Activated CD8-positive, alpha-beta memory T cell treated with anti-CD3 and anti-CD28 coated beads, Interleukin-2, amount 50 U/mL, for 24 hours (primary cell): ENCODE measurements around the gene SCRN3.
"Not testable (repeated sequence)": the region's sequence is repeated elsewhere in the genome, so short reads cannot be mapped to it uniquely, and the experiment has no call there.

Source experiments
- DNase-seq: peaks from one replicate; pipeline ENCODE4 v3.0.0-alpha.2; 2020; ENCODE audit errors: extremely low read depth

SCRN3 gene, protein sequence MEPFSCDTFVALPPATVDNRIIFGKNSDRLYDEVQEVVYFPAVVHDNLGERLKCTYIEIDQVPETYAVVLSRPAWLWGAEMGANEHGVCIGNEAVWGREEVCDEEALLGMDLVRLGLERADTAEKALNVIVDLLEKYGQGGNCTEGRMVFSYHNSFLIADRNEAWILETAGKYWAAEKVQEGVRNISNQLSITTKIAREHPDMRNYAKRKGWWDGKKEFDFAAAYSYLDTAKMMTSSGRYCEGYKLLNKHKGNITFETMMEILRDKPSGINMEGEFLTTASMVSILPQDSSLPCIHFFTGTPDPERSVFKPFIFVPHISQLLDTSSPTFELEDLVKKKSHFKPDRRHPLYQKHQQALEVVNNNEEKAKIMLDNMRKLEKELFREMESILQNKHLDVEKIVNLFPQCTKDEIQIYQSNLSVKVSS

GRCh38 chr2:174395284-174395968, at the start of gene SCRN3:
SCRN3 (plus strand) TSS chr2:174395730; CDS start chr2:174398284, 2,554 bp downstream.
- peak; percentile 50 for DNase-seq

DNA sequence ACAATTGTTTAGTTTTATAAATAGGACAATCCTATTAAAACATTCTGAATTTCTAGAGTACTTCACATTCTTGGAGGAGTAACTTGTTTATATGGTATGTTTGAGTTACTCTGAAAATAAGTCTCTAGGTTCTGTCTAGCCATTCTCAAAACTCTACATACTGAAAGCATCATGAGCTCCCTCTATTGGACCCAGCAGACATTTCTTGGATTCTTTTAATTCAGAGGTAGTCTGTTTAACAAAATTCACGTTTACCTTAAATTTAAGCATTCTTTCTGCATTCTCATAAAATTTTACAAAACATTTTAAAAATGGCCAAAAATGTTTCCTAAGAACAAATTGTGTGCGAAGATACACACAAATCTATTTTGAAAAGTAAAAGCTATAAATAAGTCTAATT, 45.5 kb upstream of the SCRN3 start:
- no peak for DNase-seq

DNA sequence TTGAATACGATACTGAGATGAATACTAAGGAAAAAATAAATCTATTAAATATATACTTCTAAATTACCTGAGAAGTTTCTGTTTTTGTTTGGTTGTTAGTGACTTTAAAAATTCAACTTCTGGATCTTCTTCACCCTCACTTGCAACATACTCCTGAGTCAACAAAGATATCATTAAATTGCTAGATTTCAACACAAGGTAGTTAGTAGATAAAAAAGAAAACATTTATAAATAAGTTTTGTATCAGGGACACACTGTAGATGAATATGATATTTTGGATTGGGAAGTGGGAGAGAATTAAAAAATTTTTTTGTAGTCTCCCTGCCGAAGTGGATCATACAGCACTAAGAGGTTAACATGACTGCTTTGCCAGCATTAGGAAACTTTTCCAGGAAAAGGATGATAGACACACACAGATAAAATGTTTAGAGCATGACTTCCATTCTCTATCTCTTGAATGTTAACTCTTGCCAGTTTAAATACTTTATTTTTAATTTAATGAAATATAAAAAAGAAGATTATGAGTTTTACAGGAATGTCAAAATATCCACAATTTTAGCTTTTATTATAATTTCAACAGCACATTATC, 44.8 kb upstream of the SCRN3 start:
- no peak for DNase-seq

DNA sequence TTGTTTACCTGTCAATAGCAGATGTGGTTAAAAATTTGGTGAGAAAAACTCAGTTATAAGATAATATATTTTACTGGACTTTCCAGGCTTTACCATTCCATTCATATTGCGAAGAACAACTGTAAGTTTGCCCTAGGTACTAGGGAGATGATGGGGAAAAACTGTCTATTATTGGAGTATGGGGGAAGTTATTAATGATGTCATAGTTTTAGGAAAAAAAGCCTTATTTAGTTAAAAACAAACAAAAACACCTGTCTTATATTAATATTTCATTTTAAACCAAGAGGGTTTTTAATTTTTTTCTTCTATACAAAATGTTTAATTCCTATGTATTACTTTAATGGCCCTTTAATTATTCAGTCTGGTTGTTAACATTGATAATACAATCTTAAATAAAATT, 42.5 kb upstream of the SCRN3 start:
- no peak for DNase-seq

DNA sequence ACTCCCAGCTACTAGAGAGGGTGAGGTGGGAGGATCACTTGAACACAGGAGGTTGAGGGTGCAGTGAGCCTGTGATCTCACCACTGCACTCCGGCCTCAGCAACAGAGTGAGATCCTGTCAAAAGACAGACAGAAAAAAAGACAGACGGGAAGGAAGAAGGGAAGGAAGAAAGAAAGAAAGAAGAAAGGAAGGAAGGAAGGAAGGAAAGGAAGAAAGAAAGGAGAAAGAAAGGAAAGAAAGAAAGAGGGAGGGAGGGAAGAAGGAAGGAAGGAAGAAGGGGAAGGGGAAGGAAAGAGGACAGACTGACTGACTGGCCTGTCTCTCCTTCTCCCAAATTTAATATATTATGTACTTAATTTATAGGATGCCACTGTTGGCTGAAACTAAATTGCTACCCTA, 39.2 kb upstream of the SCRN3 start:
- no peak for DNase-seq

DNA sequence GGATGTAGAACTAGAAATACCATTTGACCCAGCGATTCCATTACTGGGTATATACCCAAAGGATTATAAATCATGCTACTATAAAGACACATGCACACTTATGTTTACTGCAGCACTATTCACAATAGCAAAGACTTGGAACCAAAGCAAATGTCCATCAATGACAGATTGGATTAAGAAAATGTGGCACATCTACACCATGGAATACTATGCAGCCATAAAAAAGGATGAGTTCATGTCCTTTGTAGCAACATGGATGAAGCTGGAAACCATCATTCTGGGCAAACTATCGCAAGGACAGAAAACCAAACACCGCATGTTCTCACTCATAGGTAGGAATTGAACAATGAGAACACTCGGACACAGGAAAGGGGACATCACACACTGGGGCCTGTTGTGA, 35.9 kb upstream of the SCRN3 start:
- not testable (repeated sequence) for DNase-seq

DNA sequence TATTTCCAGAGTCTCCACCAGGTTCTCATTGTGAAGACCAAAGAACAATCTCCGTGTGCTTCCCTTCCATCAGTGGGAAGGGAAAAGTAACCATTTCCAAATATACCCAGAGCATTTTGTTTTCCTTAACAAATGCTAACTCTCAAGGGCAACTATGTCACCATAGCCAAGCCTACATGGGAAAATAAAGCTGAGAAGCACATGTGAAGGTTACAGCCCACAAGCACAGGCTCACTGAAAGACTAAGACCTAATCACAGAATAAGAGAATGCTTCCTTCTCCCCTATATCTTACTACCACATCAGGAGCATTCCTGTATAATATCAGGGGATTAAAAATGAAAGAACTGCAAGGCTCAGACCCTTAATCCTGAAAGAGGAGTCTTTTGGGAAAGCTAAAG, 32.6 kb upstream of the SCRN3 start:
- DNase-seq, result no peak

DNA sequence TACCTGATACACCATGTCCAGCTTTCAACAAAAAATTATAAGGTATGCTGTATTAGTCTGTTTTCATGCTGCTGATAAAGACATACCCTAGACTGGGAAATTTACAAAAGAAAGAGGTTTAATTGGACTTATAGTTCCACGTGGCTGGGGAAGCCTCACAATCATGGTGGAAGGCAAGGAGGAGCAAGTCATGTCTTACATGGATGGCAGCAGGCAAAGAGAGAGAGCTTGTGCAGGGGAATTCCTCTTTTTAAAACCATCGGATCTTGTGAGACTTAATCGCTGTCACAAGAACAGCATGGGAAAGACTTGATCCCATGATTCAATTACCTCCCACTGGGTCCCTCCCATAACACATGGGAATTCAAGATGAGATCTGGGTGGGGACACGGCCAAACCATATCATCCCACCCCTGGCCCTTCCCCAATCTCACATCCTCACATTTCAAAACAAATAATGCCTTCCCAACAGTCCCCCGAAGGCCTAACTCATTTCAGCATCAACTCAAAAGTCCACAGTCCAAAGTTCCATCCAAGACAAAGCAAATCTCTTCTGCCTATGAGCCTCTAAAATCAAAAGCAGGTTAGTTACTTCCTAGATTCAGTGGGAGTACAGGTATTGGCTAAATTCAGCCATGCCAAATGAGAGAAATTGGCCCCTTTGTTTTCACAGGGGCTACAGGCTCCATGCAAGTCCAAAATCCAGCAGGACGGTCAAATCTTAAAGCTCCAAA, 31.9 kb upstream of the SCRN3 start:
- DNase-seq, result not testable (repeated sequence)

- DNase-seq, result no peak
These were observed 30.9 kb upstream of the SCRN3 start for GRCh38 chr2:174364628-174365027.

GRCh38 chr2:174365571-174365970, 30.0 kb upstream of the SCRN3 start:
- DNase-seq, result no peak

DNA sequence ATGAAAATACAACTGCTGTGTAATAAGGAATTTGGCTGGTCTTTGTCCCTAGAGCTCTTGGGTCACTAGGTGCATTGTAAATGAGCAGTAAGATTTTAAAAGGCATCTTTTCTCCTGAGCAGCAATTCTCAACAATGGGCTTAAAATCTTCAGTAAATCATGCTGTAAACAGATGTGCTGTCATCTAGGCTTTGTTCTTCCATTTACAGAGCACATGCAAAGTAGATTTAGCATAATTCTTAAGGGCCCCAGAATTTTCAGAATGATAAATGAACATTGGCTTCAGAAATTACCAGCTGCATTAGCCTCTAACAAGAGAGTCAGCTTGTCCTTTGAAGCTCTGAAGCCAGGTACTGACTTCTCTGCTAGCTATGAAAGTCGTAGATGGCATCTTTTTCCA, 26.8 kb upstream of the SCRN3 start:
- no peak for DNase-seq

GRCh38 chr2:174376967-174377366, 18.6 kb upstream of the SCRN3 start:
- no peak for DNase-seq

- no peak for DNase-seq
These were observed 11.7 kb upstream of the SCRN3 start for GRCh38 chr2:174383796-174384195.

GRCh38 chr2:174385201-174385600, 10.3 kb upstream of the SCRN3 start:
- no peak for DNase-seq

DNA sequence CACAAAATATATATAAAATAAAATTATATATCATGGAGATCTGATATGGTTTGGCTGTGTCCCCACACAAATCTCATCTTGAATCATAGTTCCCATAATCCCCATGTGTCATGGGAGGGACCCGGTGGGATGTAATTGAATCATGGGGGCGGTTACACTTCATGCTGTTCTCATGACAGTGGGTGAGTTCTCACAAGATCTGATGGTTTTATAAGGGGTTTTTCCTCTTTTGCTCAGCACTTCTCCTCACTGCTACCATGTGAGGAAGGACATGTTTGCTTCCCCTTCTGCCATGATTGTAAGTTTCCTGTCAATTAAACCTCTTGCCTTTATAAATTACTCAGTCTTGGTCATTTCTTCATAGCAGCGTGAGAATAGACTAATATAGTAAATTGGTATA, 6.8 kb upstream of the SCRN3 start:
- not testable (repeated sequence) for DNase-seq

GRCh38 chr2:174389542-174389941, 6.0 kb upstream of the SCRN3 start:
- DNase-seq, result no peak

- DNase-seq, result not testable (repeated sequence)
These were observed 5.2 kb upstream of the SCRN3 start for GRCh38 chr2:174390303-174390702.

DNA sequence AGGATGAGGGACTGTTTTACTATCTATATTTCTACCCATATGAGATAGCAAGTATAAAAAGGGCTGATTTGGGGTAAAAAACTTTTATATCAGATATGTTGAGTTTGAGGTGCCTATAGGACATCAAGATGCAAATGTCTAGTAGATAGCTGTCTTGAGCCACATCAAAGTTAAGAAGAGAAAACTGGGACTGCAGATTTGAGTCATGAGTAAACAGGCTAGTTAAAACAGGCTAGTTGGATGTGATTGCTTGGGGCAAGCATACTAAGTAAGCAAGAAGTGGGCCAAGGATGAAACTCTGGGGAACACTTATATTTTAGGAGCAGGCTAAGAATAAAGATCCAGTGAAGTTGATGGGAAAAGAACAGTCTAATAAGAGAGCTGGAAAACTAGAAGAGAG, 2.8 kb upstream of the SCRN3 start:
- DNase-seq, result no peak

DNA sequence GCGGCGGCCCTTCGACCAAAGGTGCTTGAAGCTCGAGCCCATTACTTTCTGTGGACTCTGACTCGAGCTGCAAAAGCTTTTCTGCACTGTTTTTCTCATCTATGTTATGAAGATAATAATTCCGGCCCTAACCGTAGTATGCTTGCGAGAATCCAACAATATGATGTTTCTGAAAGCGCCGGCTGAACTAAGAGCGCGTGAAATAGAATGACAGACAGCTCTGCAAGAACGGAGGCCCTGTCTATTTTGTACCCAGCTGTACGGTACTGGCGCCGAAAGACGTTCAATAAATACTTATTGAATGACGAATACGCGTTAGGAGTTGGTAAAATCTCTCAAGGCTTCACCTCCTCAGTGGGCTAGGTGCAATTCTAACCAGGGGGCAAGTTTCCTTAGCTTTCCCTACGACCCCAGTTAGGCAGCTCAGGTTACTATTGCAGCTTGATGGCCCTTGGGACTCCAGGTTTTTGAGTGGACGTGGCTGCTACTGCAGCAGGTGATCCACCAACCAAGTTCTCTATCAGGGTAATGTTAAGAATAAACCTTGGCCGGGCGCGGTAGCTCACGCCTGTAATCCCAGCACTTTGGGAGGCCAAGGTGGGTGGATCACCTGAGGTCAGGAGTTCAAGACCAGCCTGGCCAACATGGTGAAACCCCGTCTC, 570 bp downstream of the SCRN3 start:
- DNase-seq, result no peak

DNA sequence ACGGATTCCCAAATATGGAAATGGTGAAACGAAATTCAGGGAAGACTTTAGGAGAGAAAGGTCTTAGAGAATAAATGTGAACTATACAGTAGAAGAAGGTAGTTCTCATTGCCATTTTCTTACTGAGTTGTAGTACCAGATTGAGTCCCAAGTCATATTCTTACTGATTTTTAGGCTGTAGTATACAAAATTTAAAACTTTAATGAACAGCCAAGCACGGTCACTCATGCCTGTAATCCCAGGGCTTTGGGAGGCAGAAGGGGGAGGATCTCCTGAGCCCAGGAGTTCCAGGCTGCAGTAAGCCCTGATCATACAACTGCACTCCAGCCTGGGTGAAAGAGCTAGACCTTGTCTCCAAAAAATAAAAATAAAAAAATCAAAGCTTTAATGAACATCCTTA, 2.2 kb downstream of the SCRN3 start:
- no peak for DNase-seq

DNA sequence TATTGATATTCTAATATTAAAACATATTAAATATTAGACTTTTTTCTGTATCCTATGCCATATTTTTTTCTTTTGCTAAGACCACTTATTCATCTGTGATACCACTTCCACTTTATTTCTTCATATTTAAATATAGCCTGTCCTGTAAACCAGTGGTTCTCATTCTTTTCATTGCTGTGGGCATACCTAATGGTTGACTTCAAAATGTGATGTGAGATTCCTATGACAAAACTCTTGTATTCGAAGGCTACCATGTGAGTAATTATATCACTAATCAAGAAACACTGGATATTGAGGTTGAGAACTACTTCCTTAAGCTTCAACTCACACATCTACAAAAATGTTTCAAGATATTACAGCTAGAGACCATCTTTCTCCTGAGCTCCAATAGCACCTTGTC, 3.6 kb downstream of the SCRN3 start:
- DNase-seq, result no peak

GRCh38 chr2:174400853-174401252, 5.3 kb downstream of the SCRN3 start:
- no peak for DNase-seq
